ENCODE measurements around the gene APOBEC3A.

Gene APOBEC3A

GRCh38 chr22:38957046-38957770 lies at the start of gene APOBEC3A:
TSS of gene APOBEC3A (plus strand) at chr22:38957609. CDS start at chr22:38957692, 83 bp downstream.
- DNase-seq: peak; percentile 55 to 78

GRCh38 chr22:38907767-38908166 lies 49.6 kb upstream of the APOBEC3A start:
- no peak for DNase-seq

- DNase-seq: no peak
Measured at GRCh38 chr22:38911434-38911833, 46.0 kb upstream of the APOBEC3A start.

GRCh38 chr22:38919631-38920190 lies 37.7 kb upstream of the APOBEC3A start:
- no peak for DNase-seq

GRCh38 chr22:38921120-38921519 lies 36.3 kb upstream of the APOBEC3A start:
- DNase-seq: no peak

GRCh38 chr22:38921806-38922205 lies 35.6 kb upstream of the APOBEC3A start:
- no peak for DNase-seq

GRCh38 chr22:38923463-38924346 lies 33.7 kb upstream of the APOBEC3A start:
- no peak for DNase-seq

GRCh38 chr22:38924347-38924952 lies 33.0 kb upstream of the APOBEC3A start:
- DNase-seq: no peak

- DNase-seq: no peak
Measured at GRCh38 chr22:38925571-38926041, 31.8 kb upstream of the APOBEC3A start.

GRCh38 chr22:38927033-38927781 lies 30.2 kb upstream of the APOBEC3A start:
- DNase-seq: peak; percentile 61 to 82

GRCh38 chr22:38930512-38930911 lies 26.9 kb upstream of the APOBEC3A start:
- DNase-seq: no peak

- DNase-seq: no peak
Measured at GRCh38 chr22:38935023-38935422, 22.4 kb upstream of the APOBEC3A start.

- DNase-seq: no peak
Measured at GRCh38 chr22:38935616-38936015, 21.8 kb upstream of the APOBEC3A start.

GRCh38 chr22:38936562-38936961 lies 20.8 kb upstream of the APOBEC3A start:
- DNase-seq: no peak

GRCh38 chr22:38937036-38937435 lies 20.4 kb upstream of the APOBEC3A start:
- DNase-seq: no peak

GRCh38 chr22:38937541-38937940 lies 19.9 kb upstream of the APOBEC3A start:
- no peak for DNase-seq

- no peak for DNase-seq
Measured at GRCh38 chr22:38938221-38938620, 19.2 kb upstream of the APOBEC3A start.

GRCh38 chr22:38938925-38939324 lies 18.5 kb upstream of the APOBEC3A start:
- DNase-seq: no peak

GRCh38 chr22:38940811-38941384 lies 16.5 kb upstream of the APOBEC3A start:
- peak in 1 of 2 donors; percentile 40 for DNase-seq

- DNase-seq: peak; percentile 96 to 100
Measured at GRCh38 chr22:38941488-38941987, 15.9 kb upstream of the APOBEC3A start.

- DNase-seq: no peak
Measured at GRCh38 chr22:38942702-38943101, 14.7 kb upstream of the APOBEC3A start.

GRCh38 chr22:38943201-38943600 lies 14.2 kb upstream of the APOBEC3A start:
- DNase-seq: peak in 1 of 2 donors; percentile 34

Data from inflammatory macrophage treated with lipopolysaccharide for 1 hour (primary cell).